Measurements from ENCODE around the gene PPARA.
"Not testable (repeated sequence)": the region's sequence is repeated elsewhere in the genome, so short reads cannot be mapped to it uniquely, and the experiment has no call there.

DNA sequence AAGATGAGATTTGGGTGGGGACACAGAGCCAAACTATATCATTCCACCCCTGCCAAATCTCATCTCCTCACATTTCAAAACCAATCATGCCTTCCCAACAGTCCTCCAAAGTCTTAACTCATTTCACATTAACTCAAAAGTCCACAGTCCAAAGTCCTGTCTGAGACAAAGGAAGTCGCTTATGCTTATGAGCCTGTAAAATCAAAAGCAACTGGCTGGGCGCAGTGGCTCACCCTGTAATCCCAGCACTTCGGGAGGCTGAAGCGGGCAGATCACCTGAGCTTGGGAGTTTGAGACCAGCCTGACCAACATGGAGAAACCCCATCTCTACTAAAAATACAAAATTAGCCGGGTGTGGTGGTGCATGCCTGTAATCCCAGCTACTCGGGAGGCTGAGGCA is 114.2 kb downstream of the PPARA start:
- TF ChIP-seq, protein P1, sequence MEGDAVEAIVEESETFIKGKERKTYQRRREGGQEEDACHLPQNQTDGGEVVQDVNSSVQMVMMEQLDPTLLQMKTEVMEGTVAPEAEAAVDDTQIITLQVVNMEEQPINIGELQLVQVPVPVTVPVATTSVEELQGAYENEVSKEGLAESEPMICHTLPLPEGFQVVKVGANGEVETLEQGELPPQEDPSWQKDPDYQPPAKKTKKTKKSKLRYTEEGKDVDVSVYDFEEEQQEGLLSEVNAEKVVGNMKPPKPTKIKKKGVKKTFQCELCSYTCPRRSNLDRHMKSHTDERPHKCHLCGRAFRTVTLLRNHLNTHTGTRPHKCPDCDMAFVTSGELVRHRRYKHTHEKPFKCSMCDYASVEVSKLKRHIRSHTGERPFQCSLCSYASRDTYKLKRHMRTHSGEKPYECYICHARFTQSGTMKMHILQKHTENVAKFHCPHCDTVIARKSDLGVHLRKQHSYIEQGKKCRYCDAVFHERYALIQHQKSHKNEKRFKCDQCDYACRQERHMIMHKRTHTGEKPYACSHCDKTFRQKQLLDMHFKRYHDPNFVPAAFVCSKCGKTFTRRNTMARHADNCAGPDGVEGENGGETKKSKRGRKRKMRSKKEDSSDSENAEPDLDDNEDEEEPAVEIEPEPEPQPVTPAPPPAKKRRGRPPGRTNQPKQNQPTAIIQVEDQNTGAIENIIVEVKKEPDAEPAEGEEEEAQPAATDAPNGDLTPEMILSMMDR (IDR thresholded peaks at IDR 0.05) = not testable (repeated sequence)
- not testable (repeated sequence) for TF ChIP-seq POLR2A (IDR thresholded peaks at IDR 0.05)
